Measurements from ENCODE around the gene C5orf15. TPM values are rescaled to one million over a fixed set of nuclear protein-coding genes. Genes with fewer than 3 reads are reported as not detected.

Gene C5orf15
- total RNA-seq, 1 donor from 2014 or later: 120 TPM

- Mint-ChIP-seq H3K4me3 (no peak overlapping the region), H3K4me1 (peaks cover 23% of the 10 kb centered on the region), H3K36me3 (peaks cover 10% of the 10 kb centered on the region), H3K27ac (no peak overlapping the region), H3K9me3 (no peaks in the 10 kb centered on the region), H3K27me3 (ENCODE audit: insufficient read depth, low read depth) (peaks cover 9% of the 10 kb centered on the region)
- no peak for TF ChIP-seq EZH2phosphoT487 (IDR thresholded peaks at IDR 0.05)
- no peak for TF ChIP-seq EZH2 (IDR thresholded peaks at IDR 0.05)
- TF ChIP-seq CTCF (IDR thresholded peaks at IDR 0.05): no peak
- H3K27ac ChIP-seq: no peak overlapping the region
- H3K4me3 ChIP-seq: no peak overlapping the region
- H3K27me3 ChIP-seq: no peaks in the 10 kb centered on the region
- no peak overlapping the region for H3K9ac ChIP-seq
- no peaks in the 10 kb centered on the region for H3K36me3 ChIP-seq
- H2AFZ ChIP-seq (replicated peaks): no peak overlapping the region
- peaks cover 5% of the 10 kb centered on the region for H4K20me1 ChIP-seq (ENCODE audit: low read depth)
- H3K4me1 ChIP-seq: peaks cover 10% of the 10 kb centered on the region
- DNase-seq (ENCODE audit: low spot score): no peak
- H3K79me2 ChIP-seq (ENCODE audit: low read depth): peaks cover 74% of the 10 kb centered on the region
- no peak overlapping the region for H3K4me2 ChIP-seq
- peaks cover 15% of the 10 kb centered on the region for H3F3A ChIP-seq (ENCODE audit: low read depth)
- no peaks in the 10 kb centered on the region for H3K9me3 ChIP-seq (ENCODE audit: low read depth)
These were observed 2.3 kb downstream of the C5orf15 start for GRCh38 chr5:133966090-133966489.

- peaks cover 87% of the 10 kb centered on the region for H3K79me2 ChIP-seq (ENCODE audit: low read depth)
- no peaks in the 10 kb centered on the region for H3K27me3 ChIP-seq
- H3K4me1 Mint-ChIP-seq: peaks cover 14% of the 10 kb centered on the region
- H3K4me3 Mint-ChIP-seq: no peak overlapping the region
- no peak for DNase-seq (ENCODE audit: low spot score)
- no peak overlapping the region for H3K4me2 ChIP-seq
- H2AFZ ChIP-seq (replicated peaks): no peak overlapping the region
- H3K4me3 ChIP-seq: no peak overlapping the region
- H3K27ac Mint-ChIP-seq: no peak overlapping the region
- H3K36me3 ChIP-seq: no peaks in the 10 kb centered on the region
- no peak overlapping the region for H3K9ac ChIP-seq
- H3K36me3 Mint-ChIP-seq: peaks cover 10% of the 10 kb centered on the region
- no peaks in the 10 kb centered on the region for H3K9me3 Mint-ChIP-seq
- TF ChIP-seq EZH2 (IDR thresholded peaks at IDR 0.05) (no peak), EZH2phosphoT487 (IDR thresholded peaks at IDR 0.05) (no peak), CTCF (IDR thresholded peaks at IDR 0.05) (no peak)
- H4K20me1 ChIP-seq (ENCODE audit: low read depth): peaks cover 5% of the 10 kb centered on the region
- H3F3A ChIP-seq (ENCODE audit: low read depth): no peaks in the 10 kb centered on the region
- H3K27me3 Mint-ChIP-seq (ENCODE audit: insufficient read depth, low read depth): peaks cover 7% of the 10 kb centered on the region
- H3K27ac ChIP-seq: no peak overlapping the region
- H3K9me3 ChIP-seq (ENCODE audit: low read depth): no peaks in the 10 kb centered on the region
- H3K4me1 ChIP-seq: peaks cover 10% of the 10 kb centered on the region
These were observed 4.8 kb downstream of the C5orf15 start for GRCh38 chr5:133963493-133964128.

GRCh38 chr5:133962801-133963476 lies 5.5 kb downstream of the C5orf15 start:
- H3K79me2 ChIP-seq (ENCODE audit: low read depth): peaks cover 82% of the 10 kb centered on the region
- Mint-ChIP-seq H3K27ac (no peak overlapping the region), H3K4me1 (peaks cover 10% of the 10 kb centered on the region), H3K36me3 (peaks cover 10% of the 10 kb centered on the region), H3K4me3 (no peak overlapping the region), H3K9me3 (no peaks in the 10 kb centered on the region), H3K27me3 (ENCODE audit: insufficient read depth, low read depth) (peaks cover 7% of the 10 kb centered on the region)
- TF ChIP-seq CTCF (IDR thresholded peaks at IDR 0.05) (no peak), EZH2 (IDR thresholded peaks at IDR 0.05) (no peak), EZH2phosphoT487 (IDR thresholded peaks at IDR 0.05) (no peak)
- no peaks in the 10 kb centered on the region for H3K36me3 ChIP-seq
- H3K4me3 ChIP-seq: no peak overlapping the region
- H3K9me3 ChIP-seq (ENCODE audit: low read depth): no peaks in the 10 kb centered on the region
- H3K4me1 ChIP-seq: peaks cover 10% of the 10 kb centered on the region
- no peak overlapping the region for H2AFZ ChIP-seq (replicated peaks)
- no peaks in the 10 kb centered on the region for H3F3A ChIP-seq (ENCODE audit: low read depth)
- H3K4me2 ChIP-seq: no peak overlapping the region
- no peaks in the 10 kb centered on the region for H3K27me3 ChIP-seq
- peaks cover 5% of the 10 kb centered on the region for H4K20me1 ChIP-seq (ENCODE audit: low read depth)
- no peak for DNase-seq (ENCODE audit: low spot score)
- no peak overlapping the region for H3K9ac ChIP-seq
- H3K27ac ChIP-seq: no peak overlapping the region
